ENCODE measurements around the gene PPP1R26.
A peak's percentile ranks its signal among the peaks of the same experiment; 100 is the strongest.

The PPP1R26 gene

GRCh38 chr9:135487281-135488012, 7.9 kb downstream of the PPP1R26 start:
- DNase-seq (ENCODE audit: low read depth in 2 of 2) = no peak

GRCh38 chr9:135488013-135488330, 8.4 kb downstream of the PPP1R26 start:
- DNase-seq (ENCODE audit: low read depth in 2 of 2) = no peak

GRCh38 chr9:135488527-135488926, 8.9 kb downstream of the PPP1R26 start:
- DNase-seq (ENCODE audit: low read depth in 2 of 2) = no peak

GRCh38 chr9:135489188-135489906, 9.8 kb downstream of the PPP1R26 start:
- DNase-seq (ENCODE audit: low read depth in 2 of 2) = no peak

- no peak for DNase-seq (ENCODE audit: low read depth in 2 of 2)
These were observed 10.7 kb downstream of the PPP1R26 start for GRCh38 chr9:135490166-135490870.

GRCh38 chr9:135490980-135491464, 11.4 kb downstream of the PPP1R26 start:
- DNase-seq (ENCODE audit: low read depth in 2 of 2) = no peak

GRCh38 chr9:135491764-135492163, 12.2 kb downstream of the PPP1R26 start:
- DNase-seq (ENCODE audit: low read depth in 2 of 2) = no peak

GRCh38 chr9:135492886-135493669, 13.5 kb downstream of the PPP1R26 start:
- DNase-seq (ENCODE audit: low read depth in 2 of 2) = no peak

GRCh38 chr9:135494791-135495559, 15.4 kb downstream of the PPP1R26 start:
- no peak for DNase-seq (ENCODE audit: low read depth in 2 of 2)

- no peak for DNase-seq (ENCODE audit: low read depth in 2 of 2)
These were observed 19.0 kb downstream of the PPP1R26 start for GRCh38 chr9:135498381-135499126.

GRCh38 chr9:135499326-135500070, 19.9 kb downstream of the PPP1R26 start:
- DNase-seq (ENCODE audit: low read depth in 2 of 2) = peak; percentile 81 to 87

- no peak for DNase-seq (ENCODE audit: low read depth in 2 of 2)
These were observed 20.5 kb downstream of the PPP1R26 start for GRCh38 chr9:135500071-135500524.

- peak; percentile 65 to 68 for DNase-seq (ENCODE audit: low read depth in 2 of 2)
These were observed 21.1 kb downstream of the PPP1R26 start, which contains the start of gene MRPS2 for GRCh38 chr9:135500525-135501260. TSS of gene MRPS2 (plus strand) at chr9:135500682. CDS start at chr9:135500711, 29 bp downstream.

- no peak for DNase-seq (ENCODE audit: low read depth in 2 of 2)
These were observed 21.9 kb downstream of the PPP1R26 start for GRCh38 chr9:135501261-135502167.

GRCh38 chr9:135502168-135502872, 22.7 kb downstream of the PPP1R26 start:
- DNase-seq (ENCODE audit: low read depth in 2 of 2) = no peak

GRCh38 chr9:135502873-135503321, 23.3 kb downstream of the PPP1R26 start:
- DNase-seq (ENCODE audit: low read depth in 2 of 2) = no peak
